Measurements from ENCODE around the gene TIPIN.
"Not testable (repeated sequence)": the region's sequence is repeated elsewhere in the genome, so short reads cannot be mapped to it uniquely, and the experiment has no call there.

Gene TIPIN

GRCh38 chr15:66356359-66357236, at the start of gene TIPIN:
Gene TIPIN (minus strand): TSS chr15:66356685. CDS start chr15:66352947, 3,738 bp downstream.
- DNase-seq (ENCODE audit: low read depth) = peak; percentile 94

- no peak for DNase-seq (ENCODE audit: low read depth)
Observed at GRCh38 chr15:66405615-66406014, 49.1 kb upstream of the TIPIN start.

GRCh38 chr15:66405007-66405406, 48.5 kb upstream of the TIPIN start:
- DNase-seq (ENCODE audit: low read depth) = no peak

- DNase-seq (ENCODE audit: low read depth) = no peak
Observed at GRCh38 chr15:66404532-66404931, 48.0 kb upstream of the TIPIN start.

GRCh38 chr15:66404122-66404521, 47.6 kb upstream of the TIPIN start:
- no peak for DNase-seq (ENCODE audit: low read depth)

- no peak for DNase-seq (ENCODE audit: low read depth)
Observed at GRCh38 chr15:66403323-66403722, 46.8 kb upstream of the TIPIN start.

GRCh38 chr15:66402761-66403284, 46.3 kb upstream of the TIPIN start:
- DNase-seq (ENCODE audit: low read depth) = no peak

GRCh38 chr15:66401130-66402021, 44.9 kb upstream of the TIPIN start:
- DNase-seq (ENCODE audit: low read depth) = no peak

GRCh38 chr15:66400351-66400774, 43.9 kb upstream of the TIPIN start:
- DNase-seq (ENCODE audit: low read depth) = no peak

- no peak for DNase-seq (ENCODE audit: low read depth)
Observed at GRCh38 chr15:66399276-66399675, 42.8 kb upstream of the TIPIN start.

- no peak for DNase-seq (ENCODE audit: low read depth)
Observed at GRCh38 chr15:66394915-66395314, 38.4 kb upstream of the TIPIN start.

- DNase-seq (ENCODE audit: low read depth) = no peak
Observed at GRCh38 chr15:66394472-66394871, 38.0 kb upstream of the TIPIN start.

GRCh38 chr15:66393037-66393436, 36.6 kb upstream of the TIPIN start:
- not testable (repeated sequence) for DNase-seq (ENCODE audit: low read depth)

- no peak for DNase-seq (ENCODE audit: low read depth)
Observed at GRCh38 chr15:66390678-66391077, 34.2 kb upstream of the TIPIN start.

- DNase-seq (ENCODE audit: low read depth) = no peak
Observed at GRCh38 chr15:66389859-66390381, 33.4 kb upstream of the TIPIN start.

- no peak for DNase-seq (ENCODE audit: low read depth)
Observed at GRCh38 chr15:66389098-66389858, 32.8 kb upstream of the TIPIN start.

GRCh38 chr15:66388576-66388975, 32.1 kb upstream of the TIPIN start:
- DNase-seq (ENCODE audit: low read depth) = no peak

- no peak for DNase-seq (ENCODE audit: low read depth)
Observed at GRCh38 chr15:66388043-66388363, 31.5 kb upstream of the TIPIN start.

GRCh38 chr15:66387163-66388042, 30.9 kb upstream of the TIPIN start:
- peak; percentile 60 for DNase-seq (ENCODE audit: low read depth)

- DNase-seq (ENCODE audit: low read depth) = peak; percentile 99
Observed at GRCh38 chr15:66386204-66387123, 30.0 kb upstream of the TIPIN start, which contains the start of gene MAP2K1. Gene MAP2K1 (plus strand): TSS chr15:66386912. CDS start chr15:66387348, 436 bp downstream.
